AG20443 (cell line): ENCODE results near the gene TNFRSF25.

ENCODE experiments used
- DNase-seq: peaks from one replicate; pipeline ENCODE4 v3.0.0; 2012; ENCODE audit warnings: low spot score, mixed read lengths

TNFRSF25 gene, protein sequence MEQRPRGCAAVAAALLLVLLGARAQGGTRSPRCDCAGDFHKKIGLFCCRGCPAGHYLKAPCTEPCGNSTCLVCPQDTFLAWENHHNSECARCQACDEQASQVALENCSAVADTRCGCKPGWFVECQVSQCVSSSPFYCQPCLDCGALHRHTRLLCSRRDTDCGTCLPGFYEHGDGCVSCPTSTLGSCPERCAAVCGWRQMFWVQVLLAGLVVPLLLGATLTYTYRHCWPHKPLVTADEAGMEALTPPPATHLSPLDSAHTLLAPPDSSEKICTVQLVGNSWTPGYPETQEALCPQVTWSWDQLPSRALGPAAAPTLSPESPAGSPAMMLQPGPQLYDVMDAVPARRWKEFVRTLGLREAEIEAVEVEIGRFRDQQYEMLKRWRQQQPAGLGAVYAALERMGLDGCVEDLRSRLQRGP

DNA sequence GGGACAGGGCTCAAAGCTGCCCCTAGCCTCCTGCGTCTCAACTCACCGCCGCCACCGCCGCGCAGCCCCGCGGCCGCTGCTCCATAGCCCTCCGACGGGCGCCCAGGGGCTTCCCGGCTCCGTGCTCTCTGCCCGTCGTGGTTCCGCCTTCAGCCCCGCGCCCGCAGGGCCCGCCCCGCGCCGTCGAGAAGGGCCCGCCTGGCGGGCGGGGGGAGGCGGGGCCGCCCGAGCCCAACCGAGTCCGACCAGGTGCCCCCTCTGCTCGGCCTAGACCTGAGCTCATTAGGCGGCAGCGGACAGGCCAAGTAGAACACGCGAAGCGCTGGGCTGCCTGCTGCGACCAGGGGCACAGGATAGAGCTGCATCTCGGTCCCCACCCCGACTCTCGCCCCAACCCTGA, at the start of gene TNFRSF25:
TSS of gene TNFRSF25 (minus strand) at position 151 of the 400 bp plus-strand sequence. CDS start at position 85, 66 bp downstream.
- DNase-seq = no peak

DNA sequence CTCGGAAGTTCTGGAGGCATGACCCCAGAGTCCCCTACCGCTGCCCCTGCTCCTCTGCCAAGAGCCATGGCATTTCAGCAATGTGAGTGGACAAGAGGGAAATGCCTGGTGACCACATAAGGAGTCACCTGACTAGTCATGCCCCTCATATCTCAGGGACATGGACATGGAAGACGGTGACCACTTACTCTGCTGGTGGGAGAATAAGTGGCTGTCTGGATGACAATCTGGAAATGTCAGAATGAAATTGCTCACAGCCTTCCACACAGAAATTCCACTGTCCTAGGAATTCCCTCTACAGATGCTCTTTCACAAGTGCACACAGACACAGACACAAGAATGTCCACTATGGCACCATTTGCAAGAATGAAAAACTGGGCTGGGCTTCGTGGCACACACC, 49.8 kb upstream of the TNFRSF25 start:
- peak; percentile 38 for DNase-seq

DNA sequence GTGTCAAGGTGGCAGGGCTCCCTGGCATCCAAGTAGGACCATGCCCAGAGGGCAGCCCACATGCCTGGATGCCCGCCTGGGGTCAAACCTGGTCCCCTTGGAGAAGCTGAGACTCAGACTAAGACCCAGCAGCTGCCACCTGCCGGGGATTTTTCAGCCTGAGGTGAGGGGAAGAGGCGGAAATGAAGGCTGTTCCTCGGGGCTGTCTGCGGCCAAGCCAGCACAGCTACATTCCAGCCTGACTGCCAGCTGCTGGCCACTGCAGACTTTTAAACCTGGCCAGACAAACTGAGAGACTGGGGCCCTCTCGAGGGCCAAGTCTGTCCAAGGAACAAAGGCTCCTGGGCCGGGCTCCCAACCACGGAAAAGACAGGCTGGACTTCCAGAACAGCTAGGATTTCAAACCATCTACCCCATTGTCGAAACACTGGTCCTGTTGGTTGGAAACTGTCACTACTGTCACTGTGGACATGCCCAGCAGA, 47.4 kb upstream of the TNFRSF25 start:
- no peak for DNase-seq

DNA sequence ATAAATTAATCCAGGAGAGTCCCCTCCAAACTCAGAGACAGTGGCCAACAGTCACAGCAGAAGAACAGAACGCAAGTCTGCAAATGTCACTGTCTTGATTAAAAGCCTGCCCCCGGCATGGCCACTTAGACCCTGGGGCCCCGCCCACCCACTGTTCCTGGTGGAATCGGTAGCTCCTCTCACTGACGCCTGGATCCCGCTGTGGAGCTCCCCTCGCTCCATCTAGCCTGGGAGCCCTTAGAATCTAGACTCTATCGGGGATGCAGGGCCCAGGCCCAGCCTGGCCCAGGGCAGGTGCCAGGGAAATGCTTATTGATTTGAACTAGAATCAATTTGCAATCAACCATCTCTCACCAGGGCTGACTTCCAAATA, 46.9 kb upstream of the TNFRSF25 start:
- DNase-seq = no peak

DNA sequence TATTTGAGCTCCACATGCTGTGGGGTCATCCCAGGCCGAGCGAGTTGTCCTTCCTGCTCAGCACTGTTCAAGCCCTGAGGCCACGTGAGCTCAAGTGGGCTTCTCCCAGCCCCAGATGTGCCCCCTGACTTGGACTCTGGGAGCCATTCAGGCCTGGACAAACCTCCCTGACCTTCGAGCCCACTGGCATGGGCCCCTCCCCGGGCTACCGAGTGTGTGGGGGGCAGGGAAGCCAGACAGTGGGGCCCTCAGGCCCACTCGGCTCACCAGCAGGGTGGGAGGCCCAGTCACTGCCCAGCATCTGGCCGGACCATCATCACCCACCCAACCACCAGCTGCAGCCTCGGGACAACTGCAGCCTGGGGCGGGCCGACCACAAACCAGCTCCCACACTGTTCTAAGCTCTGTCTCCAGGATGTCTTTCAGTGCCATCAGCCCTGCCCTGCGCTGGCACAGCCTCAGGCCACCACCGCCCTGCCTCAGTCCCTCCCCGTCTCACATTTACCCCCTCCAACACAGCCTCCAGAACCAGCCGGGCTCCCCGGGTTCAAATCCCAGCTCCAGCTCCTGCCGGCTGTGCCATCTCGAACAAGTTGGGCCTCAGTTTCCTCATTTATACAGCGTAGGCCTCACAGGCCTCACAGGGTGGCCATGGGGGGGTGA, 46.4 kb upstream of the TNFRSF25 start:
- DNase-seq = no peak

DNA sequence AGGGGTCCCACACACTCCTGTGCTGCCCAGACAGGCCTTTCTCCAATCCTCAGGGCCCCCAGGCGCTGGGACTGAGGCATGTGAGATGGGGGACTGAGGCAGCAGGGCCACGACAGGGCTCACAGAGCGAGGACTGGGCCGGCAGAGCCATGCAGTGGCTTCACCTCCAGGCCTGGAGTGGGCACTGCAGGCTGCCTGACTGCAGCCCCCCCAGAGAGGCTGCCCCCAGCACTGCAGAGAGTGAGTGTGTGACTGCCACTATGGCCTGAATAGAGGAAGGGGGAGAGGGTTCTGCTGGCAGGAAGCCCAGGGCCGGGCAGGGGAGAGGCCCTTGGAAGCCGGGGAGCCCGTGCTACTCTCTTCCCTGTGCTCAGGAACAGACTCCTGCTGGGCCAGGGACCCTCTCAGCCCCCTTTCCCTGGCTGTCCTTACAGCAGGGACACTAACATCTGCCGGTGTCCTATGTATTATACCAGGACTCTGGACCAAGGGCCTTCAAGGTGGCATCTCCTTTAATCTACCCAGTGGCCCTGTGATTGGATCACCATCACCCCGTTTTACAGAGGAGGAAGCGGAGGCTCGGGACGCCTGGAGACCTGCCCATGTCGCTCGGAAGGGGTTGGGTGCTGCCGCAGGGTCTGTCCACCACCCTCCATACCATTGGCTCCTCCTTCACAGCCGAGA, 45.7 kb upstream of the TNFRSF25 start:
- DNase-seq = no peak

DNA sequence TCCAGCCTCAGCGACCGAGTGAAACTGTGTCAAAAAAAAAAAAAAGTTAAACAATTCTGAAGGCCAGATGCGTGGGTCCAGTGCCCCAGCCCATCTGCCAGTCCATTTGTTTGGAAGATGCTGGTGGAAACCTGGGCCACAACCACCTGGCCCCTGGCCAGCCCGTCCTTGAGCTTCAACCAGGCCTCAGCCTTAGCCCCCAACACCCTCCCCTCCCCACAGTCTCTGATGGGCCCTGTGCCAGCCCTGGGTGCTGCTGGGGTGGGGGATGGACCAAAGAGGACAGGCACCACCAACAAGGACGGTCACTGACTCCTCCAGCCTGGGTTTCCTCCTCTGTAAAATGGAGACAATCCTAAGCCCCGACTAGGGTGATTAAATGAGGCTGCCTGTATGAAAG, 45.1 kb upstream of the TNFRSF25 start:
- no peak for DNase-seq

DNA sequence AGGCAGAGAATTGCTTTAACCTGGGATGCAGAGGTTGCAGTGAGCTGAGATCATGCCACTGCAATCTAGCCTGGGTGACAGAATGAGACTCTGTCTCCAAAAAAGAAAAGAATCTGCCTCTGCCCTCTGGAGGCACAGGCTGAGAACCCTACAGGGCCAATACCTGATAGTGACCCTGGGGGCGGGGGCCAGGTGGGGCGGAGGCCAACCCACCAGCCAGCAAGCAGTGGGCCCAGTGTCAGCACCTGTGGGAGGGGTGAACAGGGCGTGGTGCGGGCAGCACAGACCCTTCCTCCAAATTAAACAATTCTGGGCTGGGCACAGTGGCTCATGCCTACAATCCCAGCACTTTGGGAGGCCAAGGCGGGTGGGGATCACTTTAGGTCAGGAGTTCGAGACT, 44.5 kb upstream of the TNFRSF25 start:
- DNase-seq = no peak

DNA sequence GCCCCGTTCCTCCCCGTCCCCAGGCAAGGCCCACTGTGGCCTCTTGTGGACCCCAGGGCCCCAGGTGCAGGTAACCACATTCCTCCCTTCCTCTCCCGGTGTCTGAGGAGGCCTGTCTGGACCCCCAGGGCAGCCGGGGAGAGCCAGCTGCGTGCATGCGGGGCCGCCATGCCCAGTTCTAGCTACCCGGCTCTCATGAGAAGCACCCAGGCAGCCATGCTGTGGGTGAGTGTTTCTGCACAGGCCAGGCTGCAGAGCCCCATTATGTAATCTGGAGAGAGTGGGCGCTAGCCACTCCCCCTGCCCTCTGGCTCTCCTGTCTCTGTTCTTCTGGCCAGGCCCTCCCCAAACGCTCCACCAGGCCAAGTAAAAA, 43.9 kb upstream of the TNFRSF25 start:
- DNase-seq = no peak

DNA sequence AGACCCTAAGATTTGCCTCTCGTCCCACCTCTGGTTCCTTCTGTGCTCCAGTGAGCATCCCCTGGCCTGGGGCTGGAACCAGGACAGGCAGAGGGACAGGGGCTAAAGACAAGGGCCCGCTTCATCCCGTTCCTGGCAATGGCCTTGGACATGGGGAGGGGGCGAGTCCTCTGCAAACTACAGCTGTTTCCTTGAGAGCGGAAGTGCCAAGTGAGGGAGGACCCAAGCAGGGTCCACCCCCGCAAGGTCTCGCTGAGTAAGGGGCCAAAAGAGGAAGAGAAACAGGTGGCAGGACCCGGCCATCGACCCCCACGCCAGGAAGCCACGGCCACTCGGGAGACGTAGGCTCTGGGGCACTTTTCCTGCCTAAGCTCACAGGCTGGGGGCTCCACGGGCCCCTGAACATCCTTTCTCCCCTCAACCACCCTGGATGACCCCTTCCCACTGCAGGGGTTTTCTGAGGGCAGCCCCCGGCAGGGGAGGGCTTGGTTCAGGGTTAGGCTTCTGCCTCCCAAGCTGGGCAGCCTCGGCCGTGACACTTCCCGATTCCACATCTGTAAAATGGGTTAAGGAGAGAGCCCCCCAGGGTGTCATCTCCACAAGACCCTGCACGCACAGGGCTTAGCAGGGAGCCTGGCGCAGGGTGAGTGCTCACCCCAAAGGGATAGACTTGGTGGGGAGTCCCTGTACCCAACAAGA, 43.4 kb upstream of the TNFRSF25 start:
- no peak for DNase-seq

DNA sequence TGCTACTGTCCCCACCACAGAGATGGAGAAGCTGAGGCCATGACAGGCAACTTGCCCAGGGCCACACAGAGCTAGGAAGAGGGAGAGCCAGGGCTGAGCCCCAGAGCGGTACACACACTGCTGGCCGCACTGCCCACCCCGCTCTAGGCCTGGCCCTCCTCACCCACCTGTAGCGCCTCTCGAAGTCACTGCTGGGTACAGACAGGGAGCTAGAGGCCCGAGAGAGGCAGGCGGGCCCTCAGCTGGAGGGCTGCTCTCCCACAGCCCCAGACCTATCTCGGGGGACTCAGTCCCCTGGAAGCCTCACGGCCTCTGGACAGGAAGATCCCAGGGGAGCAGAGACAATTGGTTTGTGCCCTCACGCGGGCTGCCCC, 42.8 kb upstream of the TNFRSF25 start:
- no peak for DNase-seq

DNA sequence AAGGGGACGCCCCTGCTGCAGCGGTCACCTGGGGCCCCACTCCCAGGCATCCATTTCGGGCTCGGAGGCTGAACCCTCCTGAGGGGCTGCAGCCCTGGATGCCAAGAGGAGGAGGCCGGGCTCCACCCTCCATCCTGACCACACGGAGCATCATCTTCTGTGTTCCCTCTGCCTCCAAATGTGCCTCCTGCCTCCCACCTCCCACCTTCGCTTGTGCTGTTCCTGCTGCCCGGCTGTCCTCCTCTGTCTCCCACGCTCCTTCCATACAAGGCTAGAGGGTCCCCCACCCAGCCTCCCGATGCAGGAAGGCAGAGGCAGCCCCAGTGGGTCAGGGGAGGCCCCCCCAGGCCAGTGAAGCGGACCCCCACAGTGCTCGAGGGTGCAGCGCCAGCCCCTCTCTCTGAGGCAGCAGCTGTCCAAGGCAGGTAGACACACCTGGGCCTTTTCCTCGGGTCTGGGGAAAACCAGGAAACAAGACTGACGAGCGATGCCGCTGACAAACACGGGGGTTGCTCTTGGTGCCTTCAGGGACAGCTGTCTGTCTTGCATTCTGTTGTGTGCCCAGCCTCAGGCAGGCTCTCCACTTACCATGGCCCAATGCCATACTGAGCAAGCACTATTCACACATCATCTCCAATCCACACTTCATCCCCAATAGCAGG, 42.3 kb upstream of the TNFRSF25 start:
- no peak for DNase-seq

DNA sequence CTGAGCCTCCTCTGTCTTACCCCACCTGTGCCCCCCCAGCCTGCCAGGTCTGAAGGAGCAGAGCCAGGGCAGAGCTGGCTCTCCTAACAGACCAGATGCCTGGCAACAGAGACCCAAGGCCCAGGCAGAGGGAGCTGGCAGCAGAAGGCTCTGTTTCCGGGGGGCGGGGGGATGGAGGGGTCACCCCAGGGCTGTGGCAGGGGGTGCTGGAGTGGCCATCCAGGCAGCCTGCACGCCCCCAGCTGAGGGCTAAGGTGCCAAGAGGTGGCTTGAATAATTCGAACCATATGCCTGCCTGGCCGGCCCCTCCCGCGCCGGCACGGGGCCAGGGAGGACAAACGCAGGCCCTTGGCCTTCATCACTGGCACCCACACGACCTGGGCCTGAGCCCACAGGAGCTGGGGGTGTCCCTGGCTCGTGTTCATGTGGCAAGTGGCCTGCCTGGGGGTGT, 41.5 kb upstream of the TNFRSF25 start:
- DNase-seq = peak; percentile 50

DNA sequence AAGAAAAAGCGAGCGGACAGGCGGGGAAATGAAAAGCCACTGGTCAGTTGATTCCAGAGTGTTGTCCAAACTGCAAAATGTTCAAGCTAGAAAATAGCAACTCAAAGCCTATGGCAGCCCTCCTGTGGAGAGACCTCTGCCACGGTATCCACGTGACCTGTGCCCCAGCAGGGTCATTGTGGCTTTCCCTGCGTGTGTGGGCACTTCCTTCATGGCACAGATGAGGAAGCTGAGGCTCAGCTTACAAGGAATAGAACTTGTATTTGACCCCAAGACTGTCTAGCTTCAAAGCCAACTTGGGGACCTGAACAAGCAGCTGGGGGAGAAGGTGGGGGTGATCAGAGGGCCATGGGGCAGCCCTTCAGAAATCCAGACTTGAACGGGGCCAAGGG, 41.1 kb upstream of the TNFRSF25 start:
- DNase-seq = no peak

DNA sequence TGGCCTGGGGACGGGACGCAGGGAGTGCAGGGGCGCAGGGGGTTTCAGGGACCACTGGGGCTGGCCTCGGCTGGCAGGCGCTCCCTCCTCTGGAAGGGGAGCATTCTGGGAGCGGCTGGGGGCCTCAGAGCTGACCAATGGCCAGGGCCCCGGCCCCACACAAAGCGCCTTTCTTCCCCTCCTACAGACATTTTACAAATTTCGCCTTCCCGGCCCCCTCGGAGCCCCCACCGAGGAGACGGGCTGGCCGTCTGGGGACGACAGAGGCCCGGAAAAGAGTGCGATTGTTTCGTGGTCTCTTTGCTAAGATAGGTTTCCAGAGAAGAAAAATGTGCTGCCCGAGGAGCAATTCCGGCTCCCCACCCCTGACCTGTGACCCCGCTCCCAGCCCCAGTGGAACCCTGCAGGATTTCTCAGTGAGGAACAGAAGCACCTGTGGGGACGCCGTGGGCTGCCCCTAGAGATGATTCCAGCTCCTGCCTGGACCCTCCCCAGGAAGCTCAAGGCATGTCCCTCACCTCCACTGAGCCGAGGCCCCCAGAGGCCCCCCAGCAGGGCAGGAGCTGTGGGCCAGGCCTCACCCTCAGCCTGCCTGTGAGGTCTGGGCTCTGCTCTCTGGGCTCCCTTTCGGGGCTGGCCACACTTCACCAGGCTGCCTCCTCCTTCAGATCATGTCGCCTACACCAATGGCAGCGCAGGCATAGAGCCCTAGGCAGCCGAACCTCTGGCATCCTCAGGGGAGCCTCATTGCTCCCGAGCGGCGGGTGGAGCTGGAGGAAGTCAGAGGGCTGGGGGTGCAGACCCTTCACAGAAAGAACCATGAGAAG, 40.5 kb upstream of the TNFRSF25 start:
- DNase-seq = no peak

DNA sequence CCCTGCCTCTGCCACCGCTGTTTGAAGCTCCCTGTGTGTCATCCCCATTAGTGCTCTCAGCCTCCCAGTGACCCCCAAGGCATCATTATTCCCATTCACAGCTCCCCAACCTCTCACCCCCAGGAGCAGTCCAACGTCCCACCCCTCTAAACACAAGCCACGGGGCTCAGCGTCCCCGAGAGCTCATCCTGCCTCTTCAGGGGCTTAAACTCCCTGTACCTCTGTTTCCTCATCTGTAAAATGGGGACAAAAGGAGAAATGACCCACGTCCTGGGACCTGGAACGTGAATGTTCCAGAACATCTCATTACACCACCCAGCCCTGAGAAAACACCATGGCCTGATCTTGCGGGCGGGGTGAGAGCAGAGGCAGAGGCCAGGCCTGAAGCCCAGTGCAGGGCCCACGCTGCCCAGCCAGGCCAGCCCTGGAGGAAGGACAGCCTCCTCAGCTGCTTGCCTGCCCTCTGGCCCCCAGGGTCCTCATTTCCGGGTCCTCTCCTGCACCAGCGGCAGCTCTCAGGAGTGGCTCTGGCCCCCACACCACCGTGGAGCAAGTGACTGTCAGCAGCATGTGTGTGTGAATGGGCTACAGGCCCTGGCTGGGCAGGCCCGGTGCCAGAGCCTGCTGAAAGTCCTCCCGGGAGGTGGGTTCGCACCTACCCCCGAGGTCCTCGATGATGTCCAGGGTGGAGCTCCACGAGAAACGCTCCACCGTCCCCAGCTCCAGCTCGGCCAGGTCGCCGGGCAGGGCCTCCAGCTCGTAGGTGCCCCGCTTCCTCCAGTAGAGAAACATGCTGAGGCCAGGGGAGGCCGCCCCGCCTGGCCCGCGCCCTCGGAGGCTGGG, 39.6 kb upstream of the TNFRSF25 start:
- no peak for DNase-seq

DNA sequence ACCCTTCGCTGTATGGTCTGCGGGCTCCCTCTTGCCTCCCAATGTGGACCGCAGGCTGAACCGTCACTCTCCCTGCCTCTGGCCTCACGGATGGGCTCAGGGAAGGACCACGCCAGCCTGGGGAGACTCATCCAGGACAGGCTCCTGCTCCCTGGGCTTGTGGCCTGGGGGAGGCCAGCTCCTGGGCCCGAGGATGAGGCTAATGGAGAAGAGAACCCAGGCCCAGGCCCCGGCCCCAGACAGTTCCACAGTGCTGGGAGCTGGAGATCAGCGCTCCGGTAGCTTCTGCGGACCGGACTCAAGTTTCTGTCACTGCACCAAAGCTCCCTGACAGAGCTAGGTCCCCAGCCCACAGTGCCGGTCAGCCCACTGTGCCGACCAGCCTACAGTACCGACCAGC, 38.9 kb upstream of the TNFRSF25 start:
- no peak for DNase-seq

DNA sequence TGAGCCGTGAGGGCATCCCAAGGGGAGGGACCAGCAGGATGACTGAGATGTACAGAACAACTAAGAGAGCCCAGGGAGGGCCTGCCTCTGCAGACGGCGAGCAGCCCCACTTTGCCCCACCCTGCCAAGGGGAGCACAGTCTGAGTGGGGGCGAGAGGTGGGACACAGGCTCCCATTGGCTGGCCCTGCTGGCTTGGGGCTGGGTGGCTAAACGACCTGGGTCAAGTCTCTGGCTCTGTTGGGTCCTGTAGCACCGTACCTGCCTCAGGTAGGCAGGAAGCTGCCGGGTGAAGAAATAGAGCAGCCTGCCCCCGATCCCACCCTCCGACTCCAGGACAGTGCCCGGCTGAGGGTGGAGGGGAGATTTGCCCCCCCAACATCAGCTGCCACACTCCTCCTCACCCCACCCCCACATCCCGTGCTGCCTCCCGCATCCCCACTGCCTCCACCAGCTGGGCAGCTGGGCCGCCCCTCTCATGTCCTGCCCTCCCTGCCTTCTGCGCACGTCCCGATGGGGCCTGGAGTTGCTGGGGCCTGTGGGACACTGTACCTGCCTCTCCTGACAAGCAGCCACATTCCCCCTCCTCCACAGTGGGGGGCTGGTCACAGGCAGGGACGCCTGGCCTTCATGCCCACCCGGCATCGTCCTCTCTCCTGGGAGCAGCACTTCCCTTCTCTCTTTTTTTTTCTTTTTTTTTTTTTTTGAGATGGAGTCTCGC, 38.1 kb upstream of the TNFRSF25 start:
- DNase-seq = no peak
